OCI-LY7 (cell line): ENCODE results near the gene DGUOK. TPM values are rescaled to one million over a fixed set of nuclear protein-coding genes. Genes with fewer than 3 reads are reported as not detected.
A peak's percentile ranks its signal among the peaks of the same experiment; 100 is the strongest.

Experiments
- BruUV-seq: library from RNA; stranded (reverse); fragments of 400-500 nt; replicated peaks from 2 replicates; lab custom pipeline; 2021; lab: Mats Ljungman, UMichigan
- CTCF ChIA-PET: fragments of 300-600 bp; sonication (Branson Sonifier 250); formaldehyde crosslinking; loops from one replicate; lab custom pipeline; 2022; ENCODE audit warnings: antibody characterized with exemption; ENCODE audit not compliant: unreplicated experiment; lab: Charles Lee
- POLR2A ChIA-PET: fragments of 300-600 bp; sonication (Branson Sonifier 250); formaldehyde crosslinking; loops from one replicate; lab custom pipeline; 2022; ENCODE audit warnings: antibody characterized with exemption; lab: Charles Lee
- DNase-seq: peaks from one replicate; pipeline ENCODE4 v3.0.0-alpha.2; 2015; ENCODE audit warnings: low spot score
- H2AFZ ChIP-seq: fragments of 200-600 bp; sonication (generic), shearing (Covaris generic); 2 replicates; pipeline ENCODE4 v1.6.1; 2014; ENCODE audit warnings: mild to moderate bottlenecking, antibody characterized with exemption, low read length, moderate library complexity
- H3K27ac ChIP-seq: fragments of 200-600 bp; sonication (generic); 2 replicates; pipeline ENCODE4 v1.5.1; 2014; ENCODE audit warnings: mixed run types, low read depth, mild to moderate bottlenecking, moderate library complexity, low read length, inconsistent platforms; ENCODE audit not compliant: poor library complexity, severe bottlenecking
- H3K36me3 ChIP-seq: fragments of 200-600 bp; sonication (generic); 2 replicates; pipeline ENCODE4 v1.6.1; 2014; ENCODE audit warnings: mild to moderate bottlenecking, antibody characterized with exemption, low read length, moderate library complexity, mixed read lengths; ENCODE audit not compliant: insufficient read depth
- H3K4me1 ChIP-seq: fragments of 200-600 bp; sonication (generic); 2 replicates; pipeline ENCODE4 v1.5.1; 2014; ENCODE audit warnings: mild to moderate bottlenecking, low read length; ENCODE audit not compliant: insufficient read depth, poor library complexity, severe bottlenecking
- H3K4me2 ChIP-seq: fragments of 200-600 bp; sonication (generic); 2 replicates; pipeline ENCODE4 v1.6.1; 2014; ENCODE audit warnings: mild to moderate bottlenecking, low read length
- H3K4me3 ChIP-seq: fragments of 200-600 bp; sonication (generic); 2 replicates; pipeline ENCODE4 v1.5.1; 2014; ENCODE audit warnings: mild to moderate bottlenecking, low read depth, low read length; ENCODE audit not compliant: poor library complexity, severe bottlenecking
- H3K79me2 ChIP-seq: fragments of 200-600 bp; sonication (generic); 2 replicates; pipeline ENCODE4 v1.6.1; 2016; ENCODE audit warnings: low read depth, mild to moderate bottlenecking, low read length, moderate library complexity, mixed read lengths; ENCODE audit not compliant: insufficient read depth
- H3K9me2 ChIP-seq: fragments of 200-600 bp; sonication (generic); 2 replicates; pipeline ENCODE4 v1.6.1; 2016; ENCODE audit warnings: mild to moderate bottlenecking, low read length, mixed read lengths; ENCODE audit not compliant: insufficient read depth
- H3K9me3 ChIP-seq: fragments of 200-600 bp; sonication (generic); 2 replicates; pipeline ENCODE4 v1.6.1; 2014; ENCODE audit warnings: mild to moderate bottlenecking, mixed run types, low read length, mixed read lengths
- H4K20me1 ChIP-seq: fragments of 200-600 bp; sonication (generic); 2 replicates; pipeline ENCODE4 v1.6.1; 2014; ENCODE audit warnings: mild to moderate bottlenecking, antibody characterized with exemption, low read length, moderate library complexity, mixed read lengths; ENCODE audit not compliant: insufficient read depth
- EZH2phosphoT487 ChIP-seq: fragments of 200-600 bp; sonication (generic); IDR thresholded peaks from 2 replicates; pipeline ENCODE4 v1.6.1; 2018; ENCODE audit warnings: low read depth, borderline replicate concordance, mild to moderate bottlenecking, mixed run types, antibody characterized with exemption, low read length, moderate library complexity, mixed read lengths
- intact Hi-C: fragments of 100-400 bp; cut with micrococcal nuclease; formaldehyde crosslinking; loops from one replicate; pipeline ENCODE4 v1.10.0; 2022; ENCODE audit not compliant: unreplicated experiment
- total RNA-seq, 2 experiments: library from RNA; depleted of rRNA in 1 of 2; stranded (reverse); fragments of >200 nt in 1 of 2; shearing (Covaris generic) in 1 of 2; gene quantifications; 2 replicates each; pipeline ENCODE4 v1.2.3, GENCODE V29; 2014 to 2022
- TF ChIP-seq, protein P1 (sequence below): fragments of 200-600 bp; sonication (generic); conservative IDR thresholded peaks from 2 replicates; pipeline ENCODE4 v1.5.1; 2014; ENCODE audit warnings: mild to moderate bottlenecking, antibody characterized with exemption, low read length, moderate library complexity, mixed read lengths

DGUOK gene
- total RNA-seq, 2 experiments from 2014 or later, result 73.4 to 91.8 TPM

DNA sequence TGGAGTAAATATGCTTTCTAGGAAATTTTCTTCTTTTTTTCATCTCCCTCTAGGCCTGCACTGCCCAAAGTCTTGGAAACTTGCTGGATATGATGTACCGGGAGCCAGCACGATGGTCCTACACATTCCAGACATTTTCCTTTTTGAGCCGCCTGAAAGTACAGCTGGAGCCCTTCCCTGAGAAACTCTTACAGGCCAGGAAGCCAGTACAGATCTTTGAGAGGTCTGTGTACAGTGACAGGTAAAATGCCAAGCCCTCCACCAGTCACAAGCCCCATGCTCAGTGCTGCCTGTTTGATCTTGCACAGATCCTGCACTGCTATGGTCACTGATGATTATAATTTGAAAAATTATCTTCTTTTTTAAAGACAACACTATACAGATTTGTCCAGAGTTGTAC, 20.0 kb downstream of the DGUOK start:
- H4K20me1 ChIP-seq, result 0 out of 2 replicates have a peak, but pooled peaks cover 7% of the 10 kb centered on the region
- BruUV-seq, result no TSS peak
- no peak for DNase-seq
- ChIA-PET CTCF (no interaction called here), POLR2A (no interaction called here)
- no peak overlapping the region for H3K27ac ChIP-seq
- no peaks in the 10 kb centered on the region for H3K9me2 ChIP-seq
- TF ChIP-seq, protein P1, sequence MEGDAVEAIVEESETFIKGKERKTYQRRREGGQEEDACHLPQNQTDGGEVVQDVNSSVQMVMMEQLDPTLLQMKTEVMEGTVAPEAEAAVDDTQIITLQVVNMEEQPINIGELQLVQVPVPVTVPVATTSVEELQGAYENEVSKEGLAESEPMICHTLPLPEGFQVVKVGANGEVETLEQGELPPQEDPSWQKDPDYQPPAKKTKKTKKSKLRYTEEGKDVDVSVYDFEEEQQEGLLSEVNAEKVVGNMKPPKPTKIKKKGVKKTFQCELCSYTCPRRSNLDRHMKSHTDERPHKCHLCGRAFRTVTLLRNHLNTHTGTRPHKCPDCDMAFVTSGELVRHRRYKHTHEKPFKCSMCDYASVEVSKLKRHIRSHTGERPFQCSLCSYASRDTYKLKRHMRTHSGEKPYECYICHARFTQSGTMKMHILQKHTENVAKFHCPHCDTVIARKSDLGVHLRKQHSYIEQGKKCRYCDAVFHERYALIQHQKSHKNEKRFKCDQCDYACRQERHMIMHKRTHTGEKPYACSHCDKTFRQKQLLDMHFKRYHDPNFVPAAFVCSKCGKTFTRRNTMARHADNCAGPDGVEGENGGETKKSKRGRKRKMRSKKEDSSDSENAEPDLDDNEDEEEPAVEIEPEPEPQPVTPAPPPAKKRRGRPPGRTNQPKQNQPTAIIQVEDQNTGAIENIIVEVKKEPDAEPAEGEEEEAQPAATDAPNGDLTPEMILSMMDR, result no peak
- no peaks in the 10 kb centered on the region for H3K4me1 ChIP-seq
- no peak overlapping the region for H3K4me2 ChIP-seq
- H3K4me3 ChIP-seq, result no peak overlapping the region
- intact Hi-C loops, result no loop called here
- H3K36me3 ChIP-seq, result peaks cover 93% of the 10 kb centered on the region
- H3K9me3 ChIP-seq, result no peaks in the 10 kb centered on the region
- peaks cover 31% of the 10 kb centered on the region; the same call in 1 of the 2 replicates for H3K79me2 ChIP-seq
- H2AFZ ChIP-seq, result no peak overlapping the region

DNA sequence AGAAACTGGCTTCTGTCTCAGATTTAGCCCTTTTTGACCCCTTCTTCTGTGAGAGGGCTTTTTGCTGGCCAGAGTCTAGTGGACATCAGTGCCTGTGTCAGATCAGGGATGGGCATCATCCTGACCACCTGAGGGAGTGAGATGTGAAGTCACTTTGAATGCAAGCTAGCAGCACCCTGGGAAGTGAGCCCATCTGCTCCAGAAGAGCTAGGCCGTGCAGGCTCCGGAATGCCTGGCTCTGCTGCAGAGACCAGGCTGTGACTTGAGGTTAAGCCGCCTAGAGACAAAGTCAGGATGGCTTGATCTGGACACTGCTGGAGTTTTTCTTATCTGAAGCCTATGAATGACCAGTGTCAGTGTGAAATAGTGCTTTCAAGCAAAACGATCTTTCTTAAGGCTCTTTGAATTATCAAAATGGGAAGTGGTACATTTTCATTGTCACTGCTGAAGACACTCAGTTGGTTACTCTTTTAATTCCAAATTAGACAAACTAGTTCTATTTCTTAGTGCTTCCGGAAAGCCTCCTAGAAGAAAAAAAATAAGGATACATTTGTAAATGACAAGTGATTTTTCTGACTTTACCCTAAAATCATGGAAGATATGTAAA, 20.8 kb downstream of the DGUOK start:
- no peak overlapping the region for H3K4me3 ChIP-seq
- POLR2A ChIA-PET, result no interaction called here
- CTCF ChIA-PET, result no interaction called here
- TF ChIP-seq, protein P1, result no peak
- TF ChIP-seq EZH2phosphoT487, result no peak
- H3K9me3 ChIP-seq, result no peaks in the 10 kb centered on the region
- intact Hi-C loops, result no loop called here
- no peaks in the 10 kb centered on the region for H3K4me1 ChIP-seq
- peaks cover 98% of the 10 kb centered on the region for H3K36me3 ChIP-seq
- no peak for DNase-seq
- H3K9me2 ChIP-seq, result no peaks in the 10 kb centered on the region
- peaks cover 23% of the 10 kb centered on the region; the same call in 1 of the 2 replicates for H3K79me2 ChIP-seq
- no TSS peak for BruUV-seq
- no peak overlapping the region for H2AFZ ChIP-seq
- no peak overlapping the region for H3K27ac ChIP-seq
- 0 out of 2 replicates have a peak, but pooled peaks cover 7% of the 10 kb centered on the region for H4K20me1 ChIP-seq
- no peak overlapping the region for H3K4me2 ChIP-seq

DNA sequence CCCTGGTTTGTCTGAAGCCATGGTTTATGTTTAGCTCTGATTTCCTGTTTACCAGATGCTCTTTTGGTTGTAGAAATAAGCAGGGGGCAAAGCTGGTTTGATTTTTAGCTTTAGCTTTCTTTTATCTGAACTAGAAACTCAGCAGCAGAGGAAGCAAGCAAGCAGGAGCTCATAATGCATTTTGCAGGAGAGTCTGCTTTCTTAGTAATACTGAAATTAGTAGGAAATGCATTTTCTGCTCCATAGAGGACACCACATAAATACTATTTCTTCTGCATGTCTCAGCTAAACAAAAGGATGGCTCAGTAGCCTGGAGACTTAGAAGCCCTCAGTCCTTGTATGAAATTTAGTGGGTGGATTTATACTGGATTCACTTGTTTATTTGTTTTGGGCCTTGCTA, 23.1 kb downstream of the DGUOK start:
- Histone ChIP-seq H3K4me2 (no peak overlapping the region), H3K9me2 (no peaks in the 10 kb centered on the region), H3K27ac (no peak overlapping the region), H3K4me3 (no peak overlapping the region), H3K4me1 (no peaks in the 10 kb centered on the region), H2AFZ (no peak overlapping the region), H4K20me1 (0 out of 2 replicates have a peak, but pooled peaks cover 7% of the 10 kb centered on the region), H3K9me3 (no peaks in the 10 kb centered on the region), H3K36me3 (peaks cover 96% of the 10 kb centered on the region), H3K79me2 (peaks cover 4% of the 10 kb centered on the region; the same call in 1 of the 2 replicates)
- TF ChIP-seq, protein P1, result no peak
- no peak for TF ChIP-seq EZH2phosphoT487
- intact Hi-C loops, result no loop called here
- CTCF ChIA-PET, result no interaction called here
- POLR2A ChIA-PET, result interaction anchor here (0.8 to 2.1 kb wide), 4 partner anchors 11 to 494 kb away, joined by 3 to 8 read pairs (median 3); no protein-coding TSS in a partner anchor
- BruUV-seq, result TSS peak; percentile 8
- no peak for DNase-seq
